Uterus (tissue), 2 donors: ENCODE results near the gene DNASE1.

Experiments used
- POLR2A ChIP-seq, 2 donors: fragments of 450-650 bp; IDR thresholded peaks; one replicate each; pipeline ENCODE4 v1.6.1; 2016; ENCODE audit warnings: antibody characterized with exemption in 2 of 2, mild to moderate bottlenecking in 1 of 2, moderate library complexity in 1 of 2
- TF ChIP-seq, protein P1 (sequence below), 4 experiments: fragments of 200-600 bp in 2 of 4; fragments of 450-650 bp in 2 of 4; sonication (generic) in 2 of 4; IDR thresholded peaks; one replicate each; pipeline ENCODE4 v1.5.1; 2016 to 2019; ENCODE audit warnings: antibody characterized with exemption in 4 of 4, mild to moderate bottlenecking in 2 of 4, moderate library complexity in 1 of 4

DNA sequence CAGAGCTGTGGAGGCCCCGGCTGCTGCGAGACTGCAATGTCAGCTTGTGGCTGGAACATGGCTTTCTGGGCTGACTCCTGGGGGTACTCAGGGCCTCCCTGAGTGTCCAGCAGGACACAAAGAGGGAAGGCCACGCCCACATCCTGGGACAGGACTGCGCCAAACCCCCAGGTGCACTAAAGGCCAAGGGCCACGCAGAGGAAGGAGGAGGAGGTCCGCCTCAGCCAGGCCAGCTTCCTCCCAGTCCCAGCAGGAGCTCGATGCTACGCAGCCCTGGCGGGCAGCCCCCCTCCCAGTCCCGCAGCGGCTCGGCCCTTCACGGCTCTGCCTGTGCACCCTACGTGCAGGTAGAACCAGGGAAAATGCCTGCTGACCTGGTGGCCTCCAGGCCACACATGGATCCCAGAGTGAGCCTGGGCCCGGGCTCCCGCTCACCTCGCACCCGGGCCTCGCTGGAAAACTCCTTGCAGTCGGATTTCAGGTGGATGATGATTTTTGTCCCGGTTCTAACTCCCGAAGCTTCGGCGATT, 21.2 kb downstream of the DNASE1 start:
- TF ChIP-seq, protein P1, sequence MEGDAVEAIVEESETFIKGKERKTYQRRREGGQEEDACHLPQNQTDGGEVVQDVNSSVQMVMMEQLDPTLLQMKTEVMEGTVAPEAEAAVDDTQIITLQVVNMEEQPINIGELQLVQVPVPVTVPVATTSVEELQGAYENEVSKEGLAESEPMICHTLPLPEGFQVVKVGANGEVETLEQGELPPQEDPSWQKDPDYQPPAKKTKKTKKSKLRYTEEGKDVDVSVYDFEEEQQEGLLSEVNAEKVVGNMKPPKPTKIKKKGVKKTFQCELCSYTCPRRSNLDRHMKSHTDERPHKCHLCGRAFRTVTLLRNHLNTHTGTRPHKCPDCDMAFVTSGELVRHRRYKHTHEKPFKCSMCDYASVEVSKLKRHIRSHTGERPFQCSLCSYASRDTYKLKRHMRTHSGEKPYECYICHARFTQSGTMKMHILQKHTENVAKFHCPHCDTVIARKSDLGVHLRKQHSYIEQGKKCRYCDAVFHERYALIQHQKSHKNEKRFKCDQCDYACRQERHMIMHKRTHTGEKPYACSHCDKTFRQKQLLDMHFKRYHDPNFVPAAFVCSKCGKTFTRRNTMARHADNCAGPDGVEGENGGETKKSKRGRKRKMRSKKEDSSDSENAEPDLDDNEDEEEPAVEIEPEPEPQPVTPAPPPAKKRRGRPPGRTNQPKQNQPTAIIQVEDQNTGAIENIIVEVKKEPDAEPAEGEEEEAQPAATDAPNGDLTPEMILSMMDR (IDR thresholded peaks at IDR 0.05) = no peak
- no peak for TF ChIP-seq POLR2A (IDR thresholded peaks at IDR 0.05)
